IMR-90 (cell line): ENCODE results near the gene DOCK1. TPM values are rescaled to one million over a fixed set of nuclear protein-coding genes. Genes with fewer than 3 reads are reported as not detected.

ENCODE experiments used
- ATAC-seq: fragments of 200-7000 bp; cut with Tn5 transposase; 2 replicates; pipeline ENCODE4 v1.9.1; 2020; ENCODE audit warnings: low read depth, mild to moderate bottlenecking, moderate library complexity
- BruUV-seq: library from RNA; stranded (reverse); fragments of 400-500 nt; replicated peaks from 2 replicates; lab custom pipeline; 2021; lab: Mats Ljungman, UMichigan
- CTCF ChIA-PET: fragments of 300-600 bp; formaldehyde crosslinking; extraction: SDS; loops from one replicate; lab custom pipeline; 2021; ENCODE audit warnings: antibody characterized with exemption; lab: Yijun Ruan, JAX
- POLR2A ChIA-PET: fragments of 300-600 bp; sonication (Branson Sonifier 250); formaldehyde crosslinking; loops from one replicate; lab custom pipeline; 2022; ENCODE audit warnings: antibody characterized with exemption; ENCODE audit not compliant: unreplicated experiment; lab: Charles Lee
- DNase-seq: peaks from one replicate; pipeline ENCODE4 v3.0.0; 2013
- H2AFZ ChIP-seq: replicated peaks from 2 replicates; pipeline ENCODE3; 2013; ENCODE audit warnings: low read length, mild to moderate bottlenecking; ENCODE audit not compliant: poor library complexity
- H2AK5ac ChIP-seq: 2 replicates; pipeline ENCODE4 v1.6.1; 2013; ENCODE audit warnings: low read depth, low read length, inconsistent platforms
- H2AK9ac ChIP-seq: replicated peaks from 2 replicates; pipeline ENCODE3; 2013; ENCODE audit warnings: mild to moderate bottlenecking, low read depth, low read length, moderate library complexity; ENCODE audit not compliant: poor library complexity
- H2BK120ac ChIP-seq: 2 replicates; pipeline ENCODE4 v1.6.1; 2013; ENCODE audit warnings: low read depth, low read length, inconsistent platforms
- H2BK15ac ChIP-seq: 3 replicates; pipeline ENCODE4 v1.6.1; 2013; ENCODE audit warnings: low read depth, low read length, inconsistent platforms
- H2BK20ac ChIP-seq: 2 replicates; pipeline ENCODE4 v1.6.1; 2013; ENCODE audit warnings: low read depth, mild to moderate bottlenecking, inconsistent platforms, low read length, moderate library complexity
- H2BK5ac ChIP-seq: 2 replicates; pipeline ENCODE4 v1.6.1; 2013; ENCODE audit warnings: mild to moderate bottlenecking, low read depth, low read length, inconsistent platforms; ENCODE audit not compliant: poor library complexity, severe bottlenecking
- H3K14ac ChIP-seq: replicated peaks from 2 replicates; pipeline ENCODE4 v1.6.1; 2013; ENCODE audit warnings: low read depth, low read length, inconsistent platforms
- H3K18ac ChIP-seq: 2 replicates; pipeline ENCODE4 v1.6.1; 2013; ENCODE audit warnings: low read depth, low read length, control low read depth
- H3K23ac ChIP-seq: 2 replicates; pipeline ENCODE4 v1.6.1; 2013; ENCODE audit warnings: low read depth, low read length, inconsistent platforms
- H3K27ac ChIP-seq: 2 replicates; pipeline ENCODE4 v1.5.1; 2013; ENCODE audit warnings: mild to moderate bottlenecking, control low read depth, low read length; ENCODE audit not compliant: insufficient read depth
- H3K27me3 ChIP-seq: 2 replicates; pipeline ENCODE4 v1.6.1; 2013; ENCODE audit warnings: low read length; ENCODE audit not compliant: control insufficient read depth, insufficient read depth
- H3K36me3 ChIP-seq: 2 replicates; pipeline ENCODE4 v1.6.1; 2013; ENCODE audit warnings: low read length, mixed read lengths; ENCODE audit not compliant: control insufficient read depth, insufficient read depth
- H3K4ac ChIP-seq: 2 replicates; pipeline ENCODE4 v1.6.1; 2013; ENCODE audit warnings: low read depth, low read length, inconsistent platforms
- H3K4me1 ChIP-seq: 2 replicates; pipeline ENCODE4 v1.6.1; 2013; ENCODE audit warnings: low read length, mixed read lengths; ENCODE audit not compliant: control insufficient read depth, insufficient read depth
- H3K4me2 ChIP-seq: 2 replicates; pipeline ENCODE4 v1.6.1; 2013; ENCODE audit warnings: low read depth, mild to moderate bottlenecking, control low read depth, low read length, moderate library complexity
- H3K4me3 ChIP-seq: 2 replicates; pipeline ENCODE4 v1.5.1; 2013; ENCODE audit warnings: low read depth, mild to moderate bottlenecking, control low read depth, low read length, moderate library complexity; ENCODE audit not compliant: insufficient read depth
- H3K56ac ChIP-seq: 2 replicates; pipeline ENCODE4 v1.6.1; 2013; ENCODE audit warnings: low read length, inconsistent platforms; ENCODE audit not compliant: insufficient read depth; ENCODE audit errors: extremely low read depth
- H3K79me1 ChIP-seq, 2 experiments: 2 replicates each; pipeline ENCODE4 v1.6.1; 2013; ENCODE audit warnings: low read length in 2 of 2, inconsistent platforms in 1 of 2, low read depth in 1 of 2
- H3K9ac ChIP-seq: 2 replicates; pipeline ENCODE4 v1.6.1; 2013; ENCODE audit warnings: low read depth, low read length, control low read depth
- H3K9me1 ChIP-seq: 2 replicates; pipeline ENCODE4 v1.6.1; 2013; ENCODE audit warnings: low read length, inconsistent platforms; ENCODE audit not compliant: insufficient read depth
- H3K9me3 ChIP-seq: 2 replicates; pipeline ENCODE4 v1.6.1; 2013; ENCODE audit warnings: low read length; ENCODE audit not compliant: control insufficient read depth, insufficient read depth
- H4K20me1 ChIP-seq: 2 replicates; pipeline ENCODE4 v1.6.1; 2013; ENCODE audit warnings: low read length, inconsistent platforms; ENCODE audit not compliant: insufficient read depth
- H4K5ac ChIP-seq: 2 replicates; pipeline ENCODE4 v1.6.1; 2013; ENCODE audit warnings: mild to moderate bottlenecking, low read depth, low read length, control low read depth
- H4K8ac ChIP-seq, 2 experiments: 2 replicates each; pipeline ENCODE4 v1.6.1; 2013; ENCODE audit warnings: low read depth in 2 of 2, low read length in 2 of 2, control low read depth in 1 of 2, inconsistent platforms in 1 of 2
- H4K91ac ChIP-seq: 2 replicates; pipeline ENCODE4 v1.6.1; 2013; ENCODE audit warnings: low read depth, low read length, inconsistent platforms; ENCODE audit not compliant: insufficient read depth
- CEBPB ChIP-seq: IDR thresholded peaks from 2 replicates; pipeline ENCODE4 v1.6.1; 2012; ENCODE audit warnings: low read depth, low read length, improper control_type of control experiment
- CHD1 ChIP-seq: IDR thresholded peaks from 2 replicates; pipeline ENCODE4 v1.6.1; 2012; ENCODE audit warnings: low read depth, low read length, improper control_type of control experiment
- ELK1 ChIP-seq: fragments of 150-350 bp; IDR thresholded peaks from 2 replicates; pipeline ENCODE4 v1.6.1; 2016; ENCODE audit warnings: low read depth, mild to moderate bottlenecking, low read length, moderate library complexity, borderline replicate concordance
- FOS ChIP-seq: fragments of 150-350 bp; IDR thresholded peaks from 2 replicates; pipeline ENCODE4 v1.6.1; 2016; ENCODE audit warnings: low read depth, low read length
- MAFK ChIP-seq: IDR thresholded peaks from 2 replicates; pipeline ENCODE4 v1.6.1; 2012; ENCODE audit warnings: low read depth, low read length, improper control_type of control experiment
- MXI1 ChIP-seq: IDR thresholded peaks from 2 replicates; pipeline ENCODE4 v1.6.1; 2012; ENCODE audit warnings: low read depth, mild to moderate bottlenecking, low read length, moderate library complexity, borderline replicate concordance
- NFE2L2 ChIP-seq: fragments of 150-350 bp; IDR thresholded peaks from 2 replicates; pipeline ENCODE4 v1.6.1; 2016; ENCODE audit warnings: low read depth, mild to moderate bottlenecking, low read length
- POLR2A ChIP-seq: IDR thresholded peaks from 2 replicates; pipeline ENCODE4 v1.6.1; 2012; ENCODE audit warnings: mild to moderate bottlenecking, low read depth, low read length
- RAD21 ChIP-seq: IDR thresholded peaks from 2 replicates; pipeline ENCODE4 v1.6.1; 2012; ENCODE audit warnings: low read length, improper control_type of control experiment
- RCOR1 ChIP-seq: IDR thresholded peaks from 2 replicates; pipeline ENCODE4 v1.6.1; 2012; ENCODE audit warnings: mild to moderate bottlenecking, low read length, improper control_type of control experiment; ENCODE audit not compliant: insufficient replicate concordance
- RFX5 ChIP-seq: IDR thresholded peaks from 2 replicates; pipeline ENCODE4 v1.8.0; 2012; ENCODE audit warnings: low read depth, mild to moderate bottlenecking, low read length, moderate library complexity
- SMC3 ChIP-seq: fragments of 150-350 bp; IDR thresholded peaks from 2 replicates; pipeline ENCODE4 v1.6.1; 2016; ENCODE audit warnings: low read depth, mild to moderate bottlenecking, antibody characterized with exemption, low read length, moderate library complexity
- USF2 ChIP-seq: fragments of 150-350 bp; IDR thresholded peaks from 2 replicates; pipeline ENCODE4 v1.6.1; 2017; ENCODE audit warnings: mild to moderate bottlenecking, antibody characterized with exemption, low read length, low read depth
- WGBS, 2 experiments: methylation state at CpG; one replicate each; pipeline versions ENCODE4 v1.1.5 to v1.1.7; 2013; ENCODE audit warnings: missing lambda C conversion rate in 2 of 2; ENCODE audit not compliant: insufficient read length in 1 of 2; ENCODE audit errors: extremely low coverage in 2 of 2; 5-methylcytosine and 5-hydroxymethylcytosine counted together
- dilution Hi-C: fragments of 300-500 bp; cut with HindIII; formaldehyde crosslinking; loops from one replicate; pipeline ENCODE4 v1.14.3; 2018; ENCODE audit warnings: low sequenced_read_pairs; ENCODE audit not compliant: unreplicated experiment
- in situ Hi-C: fragments of 300-500 bp; cut with MboI; formaldehyde crosslinking; loops from 3 replicates; pipeline ENCODE4 v1.14.3; 2019; ENCODE audit warnings: low sequenced_read_pairs, inconsistent platforms, mixed read lengths
- intact Hi-C: fragments of 100-400 bp; cut with micrococcal nuclease; formaldehyde crosslinking; loops from 2 replicates; pipeline ENCODE4 v1.10.0; 2022
- polyA plus RNA-seq, 3 experiments: library from polyadenylated mRNA; depleted of rRNA; stranded (reverse); fragments of >200 nt; gene quantifications; 2 replicates each; pipeline ENCODE4 v1.2.3, GENCODE V29; 2012; ENCODE audit warnings: low replicate concordance in 1 of 3
- total RNA-seq: library from RNA; depleted of rRNA; stranded (reverse); fragments of >200 nt; gene quantifications from 2 replicates; pipeline ENCODE4 v1.2.3, GENCODE V29; 2012

Gene DOCK1
- total and polyA plus RNA-seq, 2 of the 4 experiments (the other 2 are of a cell fraction) = 28.2 to 71.0 TPM

GRCh38 chr10:127148066-127148932, 243.1 kb downstream of the DOCK1 start (continued):
- TF ChIP-seq RCOR1 (no peak), CHD1 (no peak), NFE2L2 (peak; percentile 93)

- intact Hi-C loops = loop anchor here (5.0 kb wide), 1 partner anchor 242 kb away; the partner anchor contains the start of gene DOCK1
- Histone ChIP-seq H2AK5ac (peak overlapping the region; percentile 67), H3K18ac (peak overlapping the region; percentile 56), H4K5ac (peak overlapping the region; percentile 14), H4K20me1 (peaks cover 13% of the 10 kb centered on the region), H3K27me3 (no peaks in the 10 kb centered on the region), H2BK5ac (peak overlapping the region; percentile 95), H3K4ac (peak overlapping the region; percentile 88), H3K9me3 (no peaks in the 10 kb centered on the region), H3K36me3 (peaks cover 2% of the 10 kb centered on the region; the same call in 1 of the 2 replicates), H3K79me1 (peaks cover 12 to 64% of the 10 kb centered on the region in 2 experiments), H3K56ac (peak overlapping the region; percentile 73), H2AK9ac (peak overlapping the region; percentile 42), H3K4me2 (peak overlapping the region; percentile 59), H2BK120ac (peak overlapping the region; percentile 93), H3K4me3 (no peak overlapping the region), H3K14ac (peak overlapping the region; percentile 80), H3K27ac (peak overlapping the region; percentile 89), H2AFZ (no peak overlapping the region), H3K9ac (peak overlapping the region; percentile 28; the same call in 1 of the 2 replicates), H3K9me1 (peaks cover 38% of the 10 kb centered on the region), H3K23ac (peak overlapping the region; percentile 82), H3K4me1 (peaks cover 35% of the 10 kb centered on the region), H2BK15ac (peak overlapping the region; percentile 57; the same call in 1 of the 3 replicates), H2BK20ac (peak overlapping the region; percentile 93), H4K91ac (peak overlapping the region; percentile 80), H4K8ac (peak overlapping the region; percentile 33 to 86; a peak in 3 of 4 replicates)
- ChIA-PET POLR2A (no interaction called here), CTCF (no interaction called here)
- dilution Hi-C loops = no loop called here
- DNase-seq (peak; percentile 87), ATAC-seq (peak; percentile 21; the same call in 1 of the 2 replicates)
- no TSS peak for BruUV-seq
- in situ Hi-C loops = no loop called here
- WGBS, 2 experiments = no CpG with 5 or more reads among the region's 2 CpGs
- TF ChIP-seq NFE2L2 (no peak), SMC3 (no peak), RAD21 (no peak), RFX5 (no peak), CHD1 (no peak), POLR2A (no peak), CEBPB (peak; percentile 90), USF2 (no peak), MAFK (no peak), MXI1 (no peak), RCOR1 (no peak), FOS (peak; percentile 38; the same call in 1 of the 2 replicates), ELK1 (no peak)
Measured at GRCh38 chr10:127148933-127149220, 243.6 kb downstream of the DOCK1 start.
